OCI-LY1 (cell line): Measurements from ENCODE around the gene CENPA.

Experiments used
- CTCF ChIP-seq: fragments of 200-600 bp; sonication (generic), shearing (Covaris generic); IDR thresholded peaks from 2 replicates; pipeline ENCODE4 v1.5.1; 2017; ENCODE audit warnings: mild to moderate bottlenecking, antibody characterized with exemption, low read length, moderate library complexity, mixed read lengths
- EZH2 ChIP-seq: fragments of 200-600 bp; sonication (generic), shearing (Covaris generic); IDR thresholded peaks from 2 replicates; pipeline ENCODE4 v1.8.0; 2017; ENCODE audit warnings: borderline replicate concordance, mixed run types, mild to moderate bottlenecking, antibody characterized with exemption, low read length, moderate library complexity, mixed read lengths

- no peak for TF ChIP-seq CTCF
- no peak for TF ChIP-seq EZH2
Measured at GRCh38 chr2:26782876-26783704, 2.8 kb upstream of the CENPA start.
